Measurements from ENCODE around the gene APBA2.

Gene APBA2

GRCh38 chr15:28995705-28996104 is 109.9 kb downstream of the APBA2 start:
- Histone ChIP-seq H3K4me1 (ENCODE audit: low read length) (peaks cover 24% of the 10 kb centered on the region), H4K20me1 (ENCODE audit: insufficient read depth, low read length) (no peaks in the 10 kb centered on the region), H3K27ac (ENCODE audit: low read length) (no peak overlapping the region), H3K79me2 (ENCODE audit: low read length) (no peaks in the 10 kb centered on the region), H3K27me3 (ENCODE audit: low read depth, low read length) (no peaks in the 10 kb centered on the region), H2AFZ (ENCODE audit: low read depth, low read length) (no peak overlapping the region), H3K9ac (ENCODE audit: low read length) (no peak overlapping the region), H3K4me3 (ENCODE audit: low read length) (no peak overlapping the region), H3K36me3 (replicated peaks; ENCODE audit: low read depth, low read length) (no peaks in the 10 kb centered on the region), H3K4me2 (ENCODE audit: low read length) (peak overlapping the region; percentile 20), H3K9me3 (ENCODE audit: insufficient read depth, low read length) (no peaks in the 10 kb centered on the region)
- no peak for TF ChIP-seq EZH2phosphoT487 (IDR thresholded peaks at IDR 0.05; ENCODE audit: low read depth)
- no peak for TF ChIP-seq CTCF (IDR thresholded peaks at IDR 0.05; ENCODE audit: low read depth, low read length)

DNA sequence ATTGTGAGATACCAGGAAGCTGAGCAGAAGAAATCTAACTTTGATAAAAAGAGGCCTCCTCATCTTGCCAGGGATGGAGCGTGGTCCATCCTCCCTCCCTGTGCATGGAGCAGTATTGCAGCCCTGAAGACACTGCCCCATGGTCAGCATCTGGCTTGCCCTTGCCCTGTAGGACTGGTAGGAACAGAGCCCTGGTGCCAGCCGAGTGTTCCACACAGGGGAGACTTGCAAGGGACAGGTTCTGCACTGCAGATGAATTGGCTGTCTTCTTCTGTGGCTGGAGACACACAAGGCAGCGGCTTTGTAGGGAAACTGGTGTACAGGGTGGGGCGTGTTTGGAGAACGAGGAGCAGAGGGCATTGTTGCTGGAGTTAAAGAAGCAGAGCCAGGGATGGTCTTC is 110.5 kb downstream of the APBA2 start:
- Histone ChIP-seq H3K4me3 (ENCODE audit: low read length) (no peak overlapping the region), H3K4me1 (ENCODE audit: low read length) (peaks cover 24% of the 10 kb centered on the region), H3K27me3 (ENCODE audit: low read depth, low read length) (no peaks in the 10 kb centered on the region), H3K27ac (ENCODE audit: low read length) (no peak overlapping the region), H3K79me2 (ENCODE audit: low read length) (no peaks in the 10 kb centered on the region), H3K9ac (ENCODE audit: low read length) (no peak overlapping the region), H3K36me3 (replicated peaks; ENCODE audit: low read depth, low read length) (no peaks in the 10 kb centered on the region), H2AFZ (ENCODE audit: low read depth, low read length) (no peak overlapping the region), H3K4me2 (ENCODE audit: low read length) (no peak overlapping the region), H4K20me1 (ENCODE audit: insufficient read depth, low read length) (no peaks in the 10 kb centered on the region), H3K9me3 (ENCODE audit: insufficient read depth, low read length) (no peaks in the 10 kb centered on the region)
- TF ChIP-seq EZH2phosphoT487 (IDR thresholded peaks at IDR 0.05; ENCODE audit: low read depth) (no peak), CTCF (IDR thresholded peaks at IDR 0.05; ENCODE audit: low read depth, low read length) (no peak)

DNA sequence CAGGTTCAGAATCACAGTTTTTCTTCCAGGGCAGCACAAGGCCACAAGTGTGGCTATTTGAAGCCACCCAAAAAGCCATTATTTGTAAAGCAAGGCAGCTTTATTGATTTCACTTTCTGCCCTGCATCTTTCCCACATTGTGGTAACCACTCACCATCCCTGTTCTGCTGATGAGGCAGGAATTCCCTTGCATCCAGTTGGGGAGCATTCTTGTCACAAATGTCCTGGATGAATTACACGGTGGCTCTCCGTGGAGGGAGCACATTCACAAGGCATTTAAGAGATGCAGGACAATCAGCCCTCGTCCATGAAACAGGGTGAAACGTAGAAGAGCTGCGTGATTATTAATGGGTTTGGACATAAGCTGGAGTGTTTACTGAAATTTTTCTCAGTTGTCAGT is 111.2 kb downstream of the APBA2 start:
- peaks cover 24% of the 10 kb centered on the region for H3K4me1 ChIP-seq (ENCODE audit: low read length)
- no peaks in the 10 kb centered on the region for H3K79me2 ChIP-seq (ENCODE audit: low read length)
- H3K4me3 ChIP-seq (ENCODE audit: low read length): no peak overlapping the region
- H3K36me3 ChIP-seq (replicated peaks; ENCODE audit: low read depth, low read length): no peaks in the 10 kb centered on the region
- H3K27me3 ChIP-seq (ENCODE audit: low read depth, low read length): no peaks in the 10 kb centered on the region
- H3K9ac ChIP-seq (ENCODE audit: low read length): no peak overlapping the region
- H4K20me1 ChIP-seq (ENCODE audit: insufficient read depth, low read length): no peaks in the 10 kb centered on the region
- no peak overlapping the region for H3K4me2 ChIP-seq (ENCODE audit: low read length)
- H3K9me3 ChIP-seq (ENCODE audit: insufficient read depth, low read length): no peaks in the 10 kb centered on the region
- TF ChIP-seq CTCF (IDR thresholded peaks at IDR 0.05; ENCODE audit: low read depth, low read length) (no peak), EZH2phosphoT487 (IDR thresholded peaks at IDR 0.05; ENCODE audit: low read depth) (no peak)
- H2AFZ ChIP-seq (ENCODE audit: low read depth, low read length): no peak overlapping the region
- no peak overlapping the region for H3K27ac ChIP-seq (ENCODE audit: low read length)

- Histone ChIP-seq H2AFZ (ENCODE audit: low read depth, low read length) (no peak overlapping the region), H3K9me3 (ENCODE audit: insufficient read depth, low read length) (no peaks in the 10 kb centered on the region), H3K4me1 (ENCODE audit: low read length) (peaks cover 24% of the 10 kb centered on the region), H3K9ac (ENCODE audit: low read length) (no peak overlapping the region), H3K4me2 (ENCODE audit: low read length) (no peak overlapping the region), H3K79me2 (ENCODE audit: low read length) (no peaks in the 10 kb centered on the region), H4K20me1 (ENCODE audit: insufficient read depth, low read length) (no peaks in the 10 kb centered on the region), H3K27me3 (ENCODE audit: low read depth, low read length) (no peaks in the 10 kb centered on the region), H3K27ac (ENCODE audit: low read length) (no peak overlapping the region), H3K4me3 (ENCODE audit: low read length) (no peak overlapping the region), H3K36me3 (replicated peaks; ENCODE audit: low read depth, low read length) (no peaks in the 10 kb centered on the region)
- TF ChIP-seq EZH2phosphoT487 (IDR thresholded peaks at IDR 0.05; ENCODE audit: low read depth) (no peak), CTCF (IDR thresholded peaks at IDR 0.05; ENCODE audit: low read depth, low read length) (no peak)
These were observed 112.0 kb downstream of the APBA2 start for GRCh38 chr15:28997791-28998190.
